HG03439 (cell line): ENCODE data around the gene PHACTR3.

Experiments used
- ATAC-seq: cut with Tn5 transposase; IDR thresholded peaks from one replicate; pipeline ENCODE4 v1.9.1; 2021; ENCODE audit warnings: mild to moderate bottlenecking, moderate library complexity; ENCODE audit not compliant: unreplicated experiment

The PHACTR3 gene

GRCh38 chr20:59688999-59689398 lies 84.7 kb downstream of the PHACTR3 start:
- ATAC-seq = no peak

- ATAC-seq = no peak
Observed at GRCh38 chr20:59690101-59690500, 85.8 kb downstream of the PHACTR3 start.

GRCh38 chr20:59690976-59691375 lies 86.6 kb downstream of the PHACTR3 start:
- no peak for ATAC-seq

GRCh38 chr20:59692139-59692538 lies 87.8 kb downstream of the PHACTR3 start:
- no peak for ATAC-seq

GRCh38 chr20:59693587-59693986 lies 89.2 kb downstream of the PHACTR3 start:
- ATAC-seq = no peak

- ATAC-seq = no peak
Observed at GRCh38 chr20:59696476-59696875, 92.1 kb downstream of the PHACTR3 start.

GRCh38 chr20:59697068-59697467 lies 92.7 kb downstream of the PHACTR3 start:
- ATAC-seq = no peak

- ATAC-seq = no peak
Observed at GRCh38 chr20:59698598-59698997, 94.3 kb downstream of the PHACTR3 start.

- ATAC-seq = no peak
Observed at GRCh38 chr20:59701236-59701635, 96.9 kb downstream of the PHACTR3 start.

GRCh38 chr20:59703046-59703445 lies 98.7 kb downstream of the PHACTR3 start:
- no peak for ATAC-seq

- ATAC-seq = no peak
Observed at GRCh38 chr20:59705651-59706399, 101.5 kb downstream of the PHACTR3 start.

- no peak for ATAC-seq
Observed at GRCh38 chr20:59706400-59706693, 102.0 kb downstream of the PHACTR3 start.

- ATAC-seq = no peak
Observed at GRCh38 chr20:59708326-59708725, 104.0 kb downstream of the PHACTR3 start.

- ATAC-seq = no peak
Observed at GRCh38 chr20:59709636-59710035, 105.3 kb downstream of the PHACTR3 start.

GRCh38 chr20:59718071-59718470 lies 113.7 kb downstream of the PHACTR3 start:
- no peak for ATAC-seq

GRCh38 chr20:59718751-59719150 lies 114.4 kb downstream of the PHACTR3 start:
- no peak for ATAC-seq

GRCh38 chr20:59720013-59720412 lies 115.7 kb downstream of the PHACTR3 start:
- no peak for ATAC-seq

GRCh38 chr20:59721386-59721785 lies 117.0 kb downstream of the PHACTR3 start:
- no peak for ATAC-seq

- no peak for ATAC-seq
Observed at GRCh38 chr20:59723108-59723500, 118.8 kb downstream of the PHACTR3 start.

GRCh38 chr20:59723607-59724456 lies 119.5 kb downstream of the PHACTR3 start:
- ATAC-seq = no peak

- no peak for ATAC-seq
Observed at GRCh38 chr20:59724457-59725366, 120.4 kb downstream of the PHACTR3 start.
